GM12865 (cell line): ENCODE data around the gene GIPR.

Experiments used
- DNase-seq: peaks from one replicate; pipeline ENCODE4 v3.0.0; 2010; ENCODE audit warnings: low read depth
- H3K4me3 ChIP-seq: 2 replicates; pipeline ENCODE4 v1.5.1; 2011; ENCODE audit warnings: mild to moderate bottlenecking, low read depth, low read length, control low read depth
- CTCF ChIP-seq: IDR thresholded peaks from 2 replicates; pipeline ENCODE4 v1.5.1; 2011; ENCODE audit warnings: low read length, control low read depth, low read depth, inconsistent platforms; ENCODE audit not compliant: insufficient read depth; ENCODE audit errors: missing control alignments

GIPR gene

DNA sequence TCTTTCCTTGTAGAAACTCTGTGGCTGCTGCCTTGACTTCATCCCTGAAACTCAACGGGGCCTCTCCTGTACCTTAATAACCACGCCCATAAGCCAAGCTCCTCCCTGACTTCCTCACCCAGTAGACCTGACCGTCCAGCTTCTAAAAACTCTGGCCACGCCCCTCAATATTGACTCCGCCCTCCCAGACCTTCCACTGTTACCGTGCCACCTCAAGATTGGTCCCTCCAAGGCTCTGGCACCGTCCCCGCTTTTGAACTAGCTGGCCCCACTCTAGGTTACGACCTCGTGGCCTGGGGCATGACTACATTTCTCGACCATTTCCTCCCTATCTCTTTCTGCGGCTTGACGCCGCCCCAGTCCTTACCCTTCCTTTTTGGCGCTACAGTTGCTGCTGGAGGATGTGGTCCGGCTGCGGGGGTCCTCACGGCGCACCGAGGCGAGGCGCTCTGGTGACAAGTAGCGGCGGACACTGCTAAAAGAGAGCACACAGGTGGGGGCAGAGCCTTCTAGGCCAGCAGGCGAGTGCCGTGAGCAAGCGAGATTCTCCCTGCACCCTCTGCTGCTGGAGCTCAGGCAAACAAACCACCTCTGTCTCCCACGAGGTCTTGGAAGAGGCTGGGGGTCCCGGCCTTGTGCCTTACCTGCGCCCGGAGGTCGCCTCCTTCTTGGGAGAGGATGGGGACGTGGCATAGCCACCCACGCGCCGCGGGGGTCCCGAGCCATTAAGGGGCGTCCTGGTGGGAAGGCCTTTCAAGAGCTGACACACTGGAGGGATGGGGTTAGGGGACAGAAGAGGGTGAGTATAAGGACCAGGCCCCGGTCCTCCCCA is 26.5 kb upstream of the GIPR start:
- TF ChIP-seq CTCF, result no peak
- peak; percentile 98 for DNase-seq
- H3K4me3 ChIP-seq, result peak overlapping the region; percentile 77

GRCh38 chr19:45643024-45643926 is 24.7 kb upstream of the GIPR start:
- DNase-seq, result peak; percentile 96
- peak; percentile 99 for TF ChIP-seq CTCF
- H3K4me3 ChIP-seq, result peak overlapping the region; percentile 77

DNA sequence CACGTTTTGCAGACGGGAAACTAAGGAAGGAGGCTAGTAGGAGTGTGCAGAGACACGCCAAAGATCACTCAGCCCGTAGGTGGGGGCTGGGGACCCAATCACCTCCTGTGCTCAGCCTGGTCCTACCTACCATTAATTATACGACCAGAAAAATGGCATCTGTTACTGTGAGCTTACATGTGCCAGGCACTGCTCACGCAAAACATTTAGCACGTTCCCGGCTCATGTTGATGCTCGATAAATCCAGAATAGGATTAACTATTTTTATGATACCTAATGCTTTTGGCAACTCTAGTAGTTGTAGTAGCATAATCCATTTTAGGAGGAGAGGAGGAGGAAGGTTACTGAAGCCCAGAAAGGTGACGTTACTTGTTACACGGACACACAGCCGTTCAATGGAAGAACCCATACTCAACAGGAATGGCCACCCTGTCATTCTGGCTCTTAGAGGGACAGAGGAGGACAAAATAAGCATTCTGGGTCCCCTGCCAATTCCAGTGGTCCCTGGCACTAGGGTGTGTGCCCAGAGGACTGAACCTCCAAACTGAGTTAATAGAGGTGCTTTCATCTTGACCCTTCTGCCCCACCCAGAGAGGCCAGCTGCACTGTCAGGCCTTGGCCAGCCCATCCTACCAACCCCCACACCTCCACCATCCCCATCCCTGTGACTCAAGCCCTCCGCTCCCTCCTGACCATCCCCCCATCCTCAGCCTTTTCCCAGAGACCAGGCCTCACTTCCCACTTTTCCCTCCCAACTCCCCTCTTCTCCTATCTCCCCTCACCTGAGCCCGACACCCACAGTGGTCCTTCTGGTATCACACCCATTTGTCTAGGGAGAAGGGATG is 23.9 kb upstream of the GIPR start:
- no peak for DNase-seq
- no peak for TF ChIP-seq CTCF
- peak overlapping the region; percentile 77 for H3K4me3 ChIP-seq

DNA sequence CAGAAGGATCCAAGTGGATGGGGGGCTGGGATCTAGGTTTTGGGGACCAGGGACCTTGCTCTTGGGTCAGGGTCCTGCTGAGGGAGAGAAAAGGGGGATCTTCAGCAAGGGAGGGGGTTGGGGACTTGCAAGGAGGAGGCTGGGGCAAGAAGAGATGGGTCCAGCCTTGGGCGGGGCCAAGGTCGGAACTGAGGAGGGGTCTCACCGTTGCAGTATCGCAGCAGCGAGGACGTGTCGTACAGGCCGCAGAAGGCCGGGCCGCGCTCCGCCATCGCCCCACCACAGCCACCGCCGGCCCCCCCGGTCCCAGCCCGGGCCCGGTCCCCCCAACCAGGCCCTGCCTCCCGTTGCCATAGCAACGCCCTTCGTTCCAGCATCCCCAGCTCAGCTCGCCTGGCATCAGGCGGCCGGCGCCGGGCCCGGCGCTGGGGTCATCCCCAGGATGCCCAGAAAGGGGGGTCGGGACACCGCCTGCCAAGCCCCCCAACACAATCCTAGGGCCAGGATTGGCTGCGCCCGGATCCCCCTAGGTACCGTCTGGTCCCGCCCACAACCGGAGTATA is 22.9 kb upstream of the GIPR start:
- H3K4me3 ChIP-seq, result peak overlapping the region; percentile 73
- DNase-seq, result no peak
- TF ChIP-seq CTCF, result no peak

DNA sequence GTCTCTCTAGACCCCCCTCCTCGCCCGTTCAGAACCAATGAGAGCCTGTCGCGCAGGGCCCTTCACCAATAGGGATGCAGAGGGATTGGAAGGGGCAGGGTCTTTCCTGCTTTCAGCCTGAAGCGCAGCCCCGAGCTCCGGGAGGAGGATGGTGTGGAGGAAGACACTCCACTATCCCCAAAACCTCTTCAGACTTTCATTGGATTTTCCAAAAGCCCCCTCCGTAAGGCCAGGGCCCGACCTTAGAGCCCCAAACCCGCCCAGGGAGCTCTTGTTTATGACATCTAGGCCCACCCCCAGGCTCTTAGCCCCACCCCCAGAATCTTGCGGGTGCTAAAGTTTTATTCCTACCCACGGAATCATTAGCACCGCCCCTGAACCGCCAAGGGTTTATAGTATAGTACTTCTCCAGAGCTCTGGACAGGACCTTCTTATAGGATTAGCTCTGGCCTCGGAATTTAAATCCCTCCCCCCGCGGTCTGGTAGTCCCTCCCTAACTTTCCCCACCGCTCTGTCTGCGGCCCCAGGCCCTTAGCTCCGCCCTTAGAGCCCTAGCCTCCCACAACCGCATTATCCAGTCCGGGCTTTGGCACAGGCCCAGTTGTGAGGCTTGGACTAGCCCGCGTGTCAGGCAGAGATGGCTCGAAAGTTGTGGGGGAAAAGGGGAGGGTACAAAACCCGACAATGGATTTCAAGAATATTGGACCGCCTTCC is 22.2 kb upstream of the GIPR start:
- H3K4me3 ChIP-seq, result peak overlapping the region; percentile 73
- no peak for TF ChIP-seq CTCF

GRCh38 chr19:45646345-45646698 is 21.7 kb upstream of the GIPR start:
- H3K4me3 ChIP-seq, result peak overlapping the region; percentile 73
- no peak for TF ChIP-seq CTCF

More for the DNA sequence above, 22.2 kb upstream of the GIPR start:
- peak; percentile 93 for DNase-seq

More at GRCh38 chr19:45646345-45646698, 21.7 kb upstream of the GIPR start:
- no peak for DNase-seq
